CD4-positive, alpha-beta T cell treated with Interleukin-12 subunit alpha and Interleukin-12 subunit beta, for 1 hour (primary cell): Measurements from ENCODE around the gene LRG1.
"Not testable (repeated sequence)": the region's sequence is repeated elsewhere in the genome, so short reads cannot be mapped to it uniquely, and the experiment has no call there.

Source experiments
- DNase-seq: peaks from one replicate; pipeline ENCODE4 v3.0.0-alpha.2; 2020

Gene LRG1

GRCh38 chr19:4575267-4576015, 35.6 kb upstream of the LRG1 start:
- no peak for DNase-seq

- DNase-seq, result no peak
Measured at GRCh38 chr19:4573682-4574081, 33.8 kb upstream of the LRG1 start.

- no peak for DNase-seq
Measured at GRCh38 chr19:4571305-4571917, 31.6 kb upstream of the LRG1 start.

GRCh38 chr19:4570916-4571304, 31.1 kb upstream of the LRG1 start:
- DNase-seq, result no peak

GRCh38 chr19:4570402-4570801, 30.6 kb upstream of the LRG1 start:
- DNase-seq, result no peak

- DNase-seq, result no peak
Measured at GRCh38 chr19:4568886-4569285, 29.1 kb upstream of the LRG1 start.

- peak; percentile 60 for DNase-seq
Measured at GRCh38 chr19:4567584-4568071, 27.8 kb upstream of the LRG1 start.

- DNase-seq, result no peak
Measured at GRCh38 chr19:4566402-4567051, 26.7 kb upstream of the LRG1 start.

- DNase-seq, result not testable (repeated sequence)
Measured at GRCh38 chr19:4563562-4563961, 23.7 kb upstream of the LRG1 start.

GRCh38 chr19:4562085-4562484, 22.2 kb upstream of the LRG1 start:
- not testable (repeated sequence) for DNase-seq

GRCh38 chr19:4559569-4559968, 19.7 kb upstream of the LRG1 start, which contains the start of gene SEMA6B:
SEMA6B (minus strand) TSS chr19:4559684; CDS start chr19:4558457, 1,227 bp downstream.
- DNase-seq, result no peak

GRCh38 chr19:4557971-4558941, 18.4 kb upstream of the LRG1 start:
- DNase-seq, result no peak

- no peak for DNase-seq
Measured at GRCh38 chr19:4557144-4557970, 17.5 kb upstream of the LRG1 start.

- no peak for DNase-seq
Measured at GRCh38 chr19:4556597-4557127, 16.8 kb upstream of the LRG1 start.

GRCh38 chr19:4555657-4556561, 16.1 kb upstream of the LRG1 start:
- no peak for DNase-seq

GRCh38 chr19:4554717-4555116, 14.9 kb upstream of the LRG1 start:
- DNase-seq, result no peak

GRCh38 chr19:4553775-4554174, 13.9 kb upstream of the LRG1 start:
- no peak for DNase-seq

GRCh38 chr19:4553092-4553695, 13.4 kb upstream of the LRG1 start:
- DNase-seq, result no peak

- DNase-seq, result no peak
Measured at GRCh38 chr19:4552525-4552819, 12.6 kb upstream of the LRG1 start.

GRCh38 chr19:4550479-4551050, 10.7 kb upstream of the LRG1 start:
- DNase-seq, result no peak
